Stimulated activated CD4-positive, alpha-beta T cell treated with anti-CD3 and anti-CD28 coated beads, Interleukin-2, amount 100 ng/mL, for 24 hours (primary cell): ENCODE results near the gene KIRREL3.
A peak's percentile ranks its signal among the peaks of the same experiment; 100 is the strongest.
"Not testable (repeated sequence)": the region's sequence is repeated elsewhere in the genome, so short reads cannot be mapped to it uniquely, and the experiment has no call there.

Source experiments
- DNase-seq, 2 donors: peaks; one replicate each; pipeline ENCODE4 v3.0.0-alpha.2; 2020

KIRREL3 gene

GRCh38 chr11:126996036-126996804, 4.3 kb downstream of the KIRREL3 start:
- DNase-seq = no peak

DNA sequence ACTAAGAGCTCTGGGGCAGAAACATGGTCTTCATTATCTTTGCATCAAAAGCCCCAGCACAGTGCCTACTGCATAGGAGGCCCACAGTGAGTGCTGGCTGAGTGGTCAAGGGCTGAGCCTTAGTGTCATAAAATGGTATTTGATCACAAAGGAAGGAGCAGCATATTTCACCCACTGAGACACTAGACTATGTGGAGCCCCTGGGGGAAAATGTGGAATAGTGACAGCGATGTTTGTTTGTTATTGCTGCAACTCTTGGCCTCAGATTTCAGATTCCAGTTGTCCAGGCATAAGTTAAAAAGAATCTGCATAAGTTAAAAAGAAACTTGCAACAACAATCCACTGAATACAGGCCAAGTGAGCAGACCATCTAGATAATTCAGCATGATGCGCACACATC, 7.0 kb downstream of the KIRREL3 start:
- DNase-seq = no peak

DNA sequence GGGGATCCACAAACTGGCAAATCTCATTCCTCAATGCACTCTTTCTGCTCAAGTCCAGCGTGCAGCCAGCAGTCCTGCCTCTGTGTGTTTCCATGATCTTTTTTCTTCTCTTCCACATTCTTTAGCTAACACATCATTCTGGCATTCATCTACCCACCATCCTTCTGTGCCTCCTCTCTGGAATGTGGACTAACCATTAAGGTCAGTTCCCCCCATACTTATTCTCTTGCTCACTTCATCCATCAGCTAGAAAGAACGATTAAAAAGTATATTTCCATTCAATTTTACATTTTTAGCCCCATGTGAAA, 7.8 kb downstream of the KIRREL3 start:
- DNase-seq = no peak

GRCh38 chr11:126992065-126992803, 8.3 kb downstream of the KIRREL3 start:
- no peak for DNase-seq

DNA sequence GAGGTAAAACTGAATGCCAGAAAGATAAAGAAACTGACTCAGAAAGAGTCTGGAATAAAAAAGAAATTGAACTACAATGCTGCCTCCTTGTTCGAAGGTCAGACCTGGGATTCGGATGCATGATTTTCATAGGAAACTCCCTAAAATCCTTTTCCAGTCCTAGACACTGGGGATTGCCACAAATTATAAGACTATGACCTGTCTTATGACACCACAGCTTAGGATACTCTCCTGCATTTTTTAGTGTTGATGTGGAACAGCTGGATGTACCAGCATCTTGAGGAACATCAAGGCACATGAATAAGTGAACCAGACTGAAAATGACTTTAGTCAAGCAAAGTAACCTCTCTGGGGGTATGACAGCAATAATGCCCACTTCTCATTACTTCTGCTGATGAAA, 9.0 kb downstream of the KIRREL3 start:
- DNase-seq = no peak

- DNase-seq = no peak
Observed at GRCh38 chr11:126990716-126991480, 9.7 kb downstream of the KIRREL3 start.

- DNase-seq = peak; percentile 58 to 71
Observed at GRCh38 chr11:126989942-126990715, 10.4 kb downstream of the KIRREL3 start.

DNA sequence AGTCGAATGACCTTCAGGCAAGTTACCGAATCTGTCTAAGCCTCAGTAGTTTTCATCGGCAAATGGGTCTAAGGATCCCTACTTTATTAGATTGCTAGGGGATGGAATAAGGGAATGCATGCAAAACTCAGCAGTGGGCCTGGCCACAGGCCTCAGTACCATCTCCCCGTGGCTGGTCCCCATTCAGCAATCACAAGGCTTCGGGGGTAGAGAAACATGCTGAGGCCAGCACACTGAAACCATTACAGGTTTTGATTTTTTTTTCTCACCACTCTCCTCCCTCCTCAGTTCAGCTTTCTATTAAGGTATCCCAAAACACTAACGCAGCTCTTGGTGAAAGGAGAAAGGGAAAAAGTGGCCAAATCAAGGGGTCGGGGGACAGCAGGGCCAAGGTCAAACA, 11.9 kb downstream of the KIRREL3 start:
- no peak for DNase-seq

- DNase-seq = no peak
Observed at GRCh38 chr11:126981635-126982034, 18.9 kb downstream of the KIRREL3 start.

DNA sequence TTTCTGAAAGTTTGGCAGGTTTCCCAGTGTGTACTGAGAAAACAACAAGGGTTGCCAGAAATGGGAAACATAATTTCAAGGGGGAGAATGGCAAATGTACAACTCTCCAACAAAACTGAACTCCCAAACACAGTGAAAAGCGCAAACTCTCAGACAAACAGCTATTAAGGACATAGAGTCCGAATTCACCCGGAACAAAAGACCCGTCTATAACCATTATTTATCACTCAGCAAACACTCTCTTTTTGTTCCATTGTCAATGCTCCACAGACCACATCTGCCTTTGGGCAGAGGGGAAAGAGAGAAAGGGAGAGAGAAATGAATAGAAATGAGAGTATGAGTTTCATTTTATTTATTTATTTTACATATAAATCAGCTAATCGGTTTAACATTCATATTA, 21.7 kb downstream of the KIRREL3 start:
- DNase-seq = no peak

DNA sequence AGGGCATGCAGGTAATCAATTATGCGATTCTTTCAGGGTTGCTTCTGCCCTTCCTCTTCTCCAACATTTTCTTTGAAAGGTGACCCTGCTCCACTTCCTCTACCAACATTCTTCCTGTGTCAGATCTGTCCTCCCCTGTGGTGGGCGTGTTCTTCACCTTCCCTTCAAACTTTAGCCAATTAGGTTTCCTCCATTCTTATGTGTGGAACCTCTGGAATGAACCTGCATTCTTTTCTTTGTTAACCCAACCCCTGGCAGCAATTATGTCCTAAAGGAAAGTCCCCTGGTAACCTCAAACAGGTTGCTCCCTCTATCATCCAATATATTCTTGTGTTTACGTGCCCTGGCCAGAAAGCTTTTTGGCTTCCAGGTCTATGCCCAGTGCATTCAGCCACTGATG, 22.4 kb downstream of the KIRREL3 start:
- no peak for DNase-seq

- no peak for DNase-seq
Observed at GRCh38 chr11:126973051-126973450, 27.5 kb downstream of the KIRREL3 start.

- no peak for DNase-seq
Observed at GRCh38 chr11:126971305-126971704, 29.3 kb downstream of the KIRREL3 start.

DNA sequence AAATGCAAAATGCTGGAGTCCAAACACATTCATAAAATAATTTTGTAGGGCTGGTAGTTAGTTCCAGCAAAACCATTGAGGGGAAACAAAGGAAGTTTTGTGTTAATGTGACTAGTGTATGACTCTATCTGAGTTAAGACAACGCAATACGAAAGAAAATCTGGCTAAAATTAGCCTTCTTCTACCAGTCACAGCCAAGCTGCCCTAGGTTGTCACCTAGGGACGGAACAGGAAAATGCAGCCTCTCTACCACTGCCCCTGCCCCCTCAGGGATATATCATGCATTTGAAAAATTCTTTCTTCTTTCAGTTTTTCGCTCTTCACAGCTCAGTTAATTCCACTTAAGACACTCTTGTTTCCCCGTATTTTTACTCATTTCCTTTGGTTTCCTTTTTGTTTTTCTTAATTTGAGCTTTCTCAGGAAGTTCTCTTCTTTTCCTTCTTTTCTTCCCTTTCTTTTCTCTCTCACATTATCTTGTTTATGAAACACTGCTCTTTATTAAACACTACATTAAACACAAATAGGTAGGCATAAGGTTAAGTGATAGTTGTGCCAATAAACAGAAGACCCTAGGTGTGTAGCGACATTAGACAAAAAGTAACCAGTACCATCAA, 30.6 kb downstream of the KIRREL3 start:
- DNase-seq = no peak

DNA sequence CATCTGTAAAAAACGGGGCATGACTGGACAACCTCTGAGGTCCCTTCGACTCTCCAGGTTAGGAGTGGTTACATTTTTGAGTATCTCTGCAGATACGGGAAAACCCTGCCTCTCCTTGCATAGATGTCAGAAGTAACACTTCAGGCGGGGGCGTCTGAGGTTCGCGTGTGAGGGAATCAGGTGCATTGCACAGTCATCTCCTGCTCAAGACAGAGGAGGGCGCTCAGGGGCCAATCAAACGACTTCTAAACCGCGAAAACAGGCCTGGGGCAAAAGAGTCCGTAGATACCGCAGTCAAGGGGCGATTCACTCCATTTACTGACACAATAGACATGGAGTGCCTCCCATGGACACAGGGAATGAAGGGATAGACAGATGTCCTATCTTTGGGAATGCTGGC, 31.7 kb downstream of the KIRREL3 start:
- no peak for DNase-seq

DNA sequence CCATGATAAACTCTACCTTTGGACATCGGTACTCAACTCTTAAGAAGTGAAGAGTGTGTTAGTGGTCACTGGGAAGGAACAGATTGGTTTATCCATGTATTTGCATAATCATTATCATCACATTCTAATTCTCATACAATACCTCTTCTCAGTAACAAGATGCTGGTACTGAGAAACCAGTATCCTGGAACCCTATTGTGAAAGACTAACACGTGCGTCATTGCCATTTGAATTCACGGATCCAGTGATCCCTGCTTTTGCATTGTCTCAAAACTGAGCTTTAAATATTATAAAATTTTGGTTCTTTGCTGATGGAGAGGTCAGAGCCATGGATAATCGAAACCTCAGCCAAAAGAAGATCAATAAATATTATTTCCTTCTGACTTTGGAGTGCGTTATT, 35.2 kb downstream of the KIRREL3 start:
- DNase-seq = no peak

- no peak for DNase-seq
Observed at GRCh38 chr11:126963603-126964363, 36.8 kb downstream of the KIRREL3 start.

GRCh38 chr11:126963115-126963514, 37.5 kb downstream of the KIRREL3 start:
- DNase-seq = no peak

DNA sequence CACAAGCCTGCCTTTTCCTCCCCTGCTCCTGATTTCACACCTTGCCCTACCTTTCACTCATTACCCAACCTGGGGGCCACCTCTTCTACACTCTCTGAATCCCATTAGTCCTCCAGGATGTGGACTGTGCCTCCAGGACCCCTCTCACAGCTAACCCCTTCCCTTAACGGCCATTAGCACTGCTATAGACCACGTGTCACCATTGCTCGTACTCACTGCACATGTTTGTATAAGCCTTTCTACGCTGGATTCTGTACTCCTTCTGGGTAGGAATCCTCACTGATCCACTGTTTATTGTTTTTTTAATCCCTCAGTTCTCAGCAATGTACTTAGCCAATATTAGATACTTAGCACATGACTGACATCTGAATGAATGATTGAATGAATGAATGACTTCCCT, 40.9 kb downstream of the KIRREL3 start:
- DNase-seq = no peak

- DNase-seq = no peak
Observed at GRCh38 chr11:126956635-126957034, 43.9 kb downstream of the KIRREL3 start.

- not testable (repeated sequence) for DNase-seq
Observed at GRCh38 chr11:126952533-126952932, 48.0 kb downstream of the KIRREL3 start.

GRCh38 chr11:126951465-126951864, 49.1 kb downstream of the KIRREL3 start:
- no peak for DNase-seq
